Measurements from ENCODE around the gene MMP17.

MMP17 gene

GRCh38 chr12:131830914-131831571, 2.9 kb downstream of the MMP17 start:
- DNase-seq = no peak

- no peak for DNase-seq
Observed at GRCh38 chr12:131831635-131832041, 3.4 kb downstream of the MMP17 start.

- no peak for DNase-seq
Observed at GRCh38 chr12:131832321-131833231, 4.4 kb downstream of the MMP17 start.

GRCh38 chr12:131833288-131833895, 5.2 kb downstream of the MMP17 start:
- no peak for DNase-seq

- no peak for DNase-seq
Observed at GRCh38 chr12:131833896-131834641, 5.9 kb downstream of the MMP17 start.

GRCh38 chr12:131834798-131835615, 6.8 kb downstream of the MMP17 start:
- no peak for DNase-seq

- no peak for DNase-seq
Observed at GRCh38 chr12:131835616-131836171, 7.5 kb downstream of the MMP17 start.

GRCh38 chr12:131836193-131836592, 8.0 kb downstream of the MMP17 start:
- DNase-seq = no peak

- DNase-seq = no peak
Observed at GRCh38 chr12:131836714-131837397, 8.7 kb downstream of the MMP17 start.

GRCh38 chr12:131840643-131841416, 12.6 kb downstream of the MMP17 start:
- no peak for DNase-seq

- DNase-seq = no peak
Observed at GRCh38 chr12:131841547-131841946, 13.4 kb downstream of the MMP17 start.

- DNase-seq = no peak
Observed at GRCh38 chr12:131842169-131842568, 14.0 kb downstream of the MMP17 start.

GRCh38 chr12:131843527-131843926, 15.3 kb downstream of the MMP17 start:
- no peak for DNase-seq

GRCh38 chr12:131844140-131844539, 15.9 kb downstream of the MMP17 start:
- no peak for DNase-seq

GRCh38 chr12:131844656-131845055, 16.5 kb downstream of the MMP17 start:
- DNase-seq = no peak

GRCh38 chr12:131845121-131845520, 16.9 kb downstream of the MMP17 start:
- DNase-seq = no peak

GRCh38 chr12:131847456-131847855, 19.3 kb downstream of the MMP17 start:
- DNase-seq = no peak

GRCh38 chr12:131848753-131849152, 20.6 kb downstream of the MMP17 start:
- DNase-seq = no peak

- no peak for DNase-seq
Observed at GRCh38 chr12:131849700-131850553, 21.7 kb downstream of the MMP17 start.
